ENCODE measurements around the gene SRI. TPM values are rescaled to one million over a fixed set of nuclear protein-coding genes. Genes with fewer than 3 reads are reported as not detected.

The SRI gene
- total and polyA plus RNA-seq, 2 donors (not counting 3 experiments of a cell fraction or from before 2014, with no cell fraction given), result 121 to 204 TPM

DNA sequence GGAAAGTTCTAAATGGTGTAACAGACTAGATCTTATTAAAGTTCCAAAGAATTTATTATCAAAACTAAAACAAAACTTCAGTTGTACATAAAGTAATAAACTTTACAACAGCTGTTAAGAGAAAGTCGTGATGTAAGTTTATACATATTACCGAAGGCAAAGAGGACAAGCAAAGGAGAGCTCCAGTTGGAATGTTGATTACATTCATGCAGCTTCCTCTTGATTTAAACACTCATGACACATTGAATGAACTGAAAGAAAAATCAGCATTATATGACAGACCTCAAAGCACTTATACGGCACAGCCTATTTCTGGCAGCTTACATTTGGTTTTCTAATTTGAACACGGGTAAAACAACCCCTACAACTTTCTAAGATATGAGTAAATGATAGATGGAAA lies 13.6 kb downstream of the SRI start:
- ChIA-PET CTCF (interaction anchor here (3.6 kb wide), 1 partner anchor 13 kb away, joined by 15 read pairs; no protein-coding TSS in a partner anchor), POLR2A (no interaction called here)
- peaks cover 5% of the 10 kb centered on the region for H4K20me1 ChIP-seq (replicated peaks; ENCODE audit: control insufficient read depth, extremely low read depth, insufficient read depth, low read length)
- no peak for FAIRE-seq
- no peaks in the 10 kb centered on the region for H3K9me3 ChIP-seq (replicated peaks; ENCODE audit: control insufficient read depth, insufficient read depth, low read length)
- no peaks in the 10 kb centered on the region for H3K4me1 ChIP-seq (ENCODE audit: control insufficient read depth, extremely low read depth, insufficient read depth, low read length)
- no peak for TF ChIP-seq JUN (IDR thresholded peaks at IDR 0.05; ENCODE audit: borderline replicate concordance, insufficient read depth, insufficient read length, low read depth)
- no peak for TF ChIP-seq GATA2 (IDR thresholded peaks at IDR 0.05; ENCODE audit: insufficient read depth, insufficient read length, low read depth, low read length)
- intact Hi-C loops (cut with micrococcal nuclease), result no loop called here
- no peaks in the 10 kb centered on the region for H3K79me2 ChIP-seq (ENCODE audit: control insufficient read depth, insufficient read depth, low read length)
- no peak overlapping the region for H3K27ac ChIP-seq (ENCODE audit: insufficient read depth, low read depth, low read length)
- BruUV-seq (replicated peaks), result no TSS peak
- H2AFZ ChIP-seq (ENCODE audit: low read depth, low read length), result no peak overlapping the region
- no peak overlapping the region for H3K9ac ChIP-seq (replicated peaks; ENCODE audit: extremely low read depth, insufficient read depth, low read length)
- H3K4me3 ChIP-seq (replicated peaks in 1 of 3; ENCODE audit: insufficient read depth in 1 of 3, low read depth in 1 of 3, low read length in 3 of 3), result no peak overlapping the region
- H3K9me1 ChIP-seq (replicated peaks; ENCODE audit: control insufficient read depth, extremely low read depth, insufficient read depth, low read length), result no peaks in the 10 kb centered on the region
- no peaks in the 10 kb centered on the region for H3K27me3 ChIP-seq (ENCODE audit: control insufficient read depth in 2 of 2, insufficient read depth in 2 of 2, low read length in 2 of 2)
- dilution Hi-C loops (cut with MboI; ENCODE audit: extremely low pct_ligation_motif_present, low sequenced_read_pairs), result no loop called here
- no peak overlapping the region for H3K4me2 ChIP-seq (ENCODE audit: insufficient read depth, low read length)
- DNase-seq (ENCODE audit: low read depth, low spot score), result no peak
- peaks cover 24 to 35% of the 10 kb centered on the region in 2 experiments for H3K36me3 ChIP-seq (ENCODE audit: control insufficient read depth in 2 of 2, extremely low read depth in 1 of 2, insufficient read depth in 2 of 2, low read length in 2 of 2)

DNA sequence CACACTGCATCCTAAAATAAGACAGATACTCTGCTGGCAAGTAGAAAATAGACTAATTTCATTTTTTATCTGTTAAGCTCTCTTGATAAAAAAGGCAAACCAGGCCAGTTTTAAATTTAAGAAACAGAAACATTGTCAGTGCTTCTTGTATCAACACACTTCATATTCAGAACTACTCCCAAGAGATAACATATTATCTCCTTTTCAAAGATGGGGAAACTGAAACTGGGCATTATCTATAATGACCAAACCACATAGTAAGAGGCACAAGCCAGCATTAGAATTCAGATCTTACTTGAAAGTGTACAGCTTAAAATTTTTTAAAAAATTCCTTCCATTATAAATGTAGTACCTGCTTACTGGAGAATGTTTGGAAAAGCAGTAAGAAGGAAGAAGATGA lies 14.7 kb downstream of the SRI start:
- no peaks in the 10 kb centered on the region for H3K4me1 ChIP-seq (ENCODE audit: control insufficient read depth, extremely low read depth, insufficient read depth, low read length)
- POLR2A ChIA-PET, result no interaction called here
- dilution Hi-C loops (cut with MboI; ENCODE audit: extremely low pct_ligation_motif_present, low sequenced_read_pairs), result no loop called here
- H3K27ac ChIP-seq (ENCODE audit: insufficient read depth, low read depth, low read length), result no peak overlapping the region
- TF ChIP-seq, protein P1, sequence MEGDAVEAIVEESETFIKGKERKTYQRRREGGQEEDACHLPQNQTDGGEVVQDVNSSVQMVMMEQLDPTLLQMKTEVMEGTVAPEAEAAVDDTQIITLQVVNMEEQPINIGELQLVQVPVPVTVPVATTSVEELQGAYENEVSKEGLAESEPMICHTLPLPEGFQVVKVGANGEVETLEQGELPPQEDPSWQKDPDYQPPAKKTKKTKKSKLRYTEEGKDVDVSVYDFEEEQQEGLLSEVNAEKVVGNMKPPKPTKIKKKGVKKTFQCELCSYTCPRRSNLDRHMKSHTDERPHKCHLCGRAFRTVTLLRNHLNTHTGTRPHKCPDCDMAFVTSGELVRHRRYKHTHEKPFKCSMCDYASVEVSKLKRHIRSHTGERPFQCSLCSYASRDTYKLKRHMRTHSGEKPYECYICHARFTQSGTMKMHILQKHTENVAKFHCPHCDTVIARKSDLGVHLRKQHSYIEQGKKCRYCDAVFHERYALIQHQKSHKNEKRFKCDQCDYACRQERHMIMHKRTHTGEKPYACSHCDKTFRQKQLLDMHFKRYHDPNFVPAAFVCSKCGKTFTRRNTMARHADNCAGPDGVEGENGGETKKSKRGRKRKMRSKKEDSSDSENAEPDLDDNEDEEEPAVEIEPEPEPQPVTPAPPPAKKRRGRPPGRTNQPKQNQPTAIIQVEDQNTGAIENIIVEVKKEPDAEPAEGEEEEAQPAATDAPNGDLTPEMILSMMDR (IDR thresholded peaks at IDR 0.05; ENCODE audit: extremely low read depth in 1 of 2, insufficient read depth in 1 of 2, low read depth in 1 of 2, low read length in 2 of 2), result no peak
- TF ChIP-seq EZH2 (IDR thresholded peaks at IDR 0.05; ENCODE audit: borderline replicate concordance, low read depth, low read length, severe bottlenecking) (no peak), GATA2 (IDR thresholded peaks at IDR 0.05; ENCODE audit: insufficient read depth, insufficient read length, low read depth, low read length) (no peak), FOS (IDR thresholded peaks at IDR 0.05; ENCODE audit: borderline replicate concordance, insufficient read depth, low read length) (no peak)
- BruUV-seq (replicated peaks), result no TSS peak
- H3K9ac ChIP-seq (replicated peaks; ENCODE audit: extremely low read depth, insufficient read depth, low read length), result no peak overlapping the region
- H4K20me1 ChIP-seq (replicated peaks; ENCODE audit: control insufficient read depth, extremely low read depth, insufficient read depth, low read length), result peaks cover 5% of the 10 kb centered on the region
- CTCF ChIA-PET, result interaction anchor here (0.9 to 3.6 kb wide), 2 partner anchors 9 to 12 kb away, joined by 3 to 15 read pairs; no protein-coding TSS in a partner anchor
- intact Hi-C loops (cut with micrococcal nuclease), result no loop called here
- no peaks in the 10 kb centered on the region for H3K27me3 ChIP-seq (ENCODE audit: control insufficient read depth in 2 of 2, insufficient read depth in 2 of 2, low read length in 2 of 2)
- no peak for DNase-seq (ENCODE audit: low read depth, low spot score)
- no peak overlapping the region for H2AFZ ChIP-seq (ENCODE audit: low read depth, low read length)
- H3K4me3 ChIP-seq (replicated peaks in 1 of 3; ENCODE audit: insufficient read depth in 1 of 3, low read depth in 1 of 3, low read length in 3 of 3), result no peak overlapping the region
- no peak for FAIRE-seq
- no peaks in the 10 kb centered on the region for H3K9me3 ChIP-seq (replicated peaks; ENCODE audit: control insufficient read depth, insufficient read depth, low read length)
- no peaks in the 10 kb centered on the region for H3K79me2 ChIP-seq (ENCODE audit: control insufficient read depth, insufficient read depth, low read length)
- H3K36me3 ChIP-seq (ENCODE audit: control insufficient read depth in 2 of 2, extremely low read depth in 1 of 2, insufficient read depth in 2 of 2, low read length in 2 of 2), result peaks cover 21 to 33% of the 10 kb centered on the region in 2 experiments
- H3K9me1 ChIP-seq (replicated peaks; ENCODE audit: control insufficient read depth, extremely low read depth, insufficient read depth, low read length), result no peaks in the 10 kb centered on the region
- no peak overlapping the region for H3K4me2 ChIP-seq (ENCODE audit: insufficient read depth, low read length)

Data from endothelial cell of umbilical vein (primary cell).